Fibroblast of lung (primary cell): Measurements from ENCODE around the gene NR6A1.

Experiments used
- EZH2 ChIP-seq: IDR thresholded peaks from 2 replicates; pipeline ENCODE4 v1.5.1; 2012; ENCODE audit warnings: low read length, control low read depth, mild to moderate bottlenecking; ENCODE audit errors: missing control alignments
- TF ChIP-seq, protein P1 (sequence below), 2 donors: IDR thresholded peaks in 1 of 2; conservative IDR thresholded peaks in 1 of 2; 1 replicate in 1 of 2; 2 replicates in 1 of 2; pipeline ENCODE4 v1.5.1; 2011 to 2012; ENCODE audit warnings: low read length in 2 of 2, control low read depth in 1 of 2, inconsistent platforms in 1 of 2, low read depth in 1 of 2, mild to moderate bottlenecking in 1 of 2

DNA sequence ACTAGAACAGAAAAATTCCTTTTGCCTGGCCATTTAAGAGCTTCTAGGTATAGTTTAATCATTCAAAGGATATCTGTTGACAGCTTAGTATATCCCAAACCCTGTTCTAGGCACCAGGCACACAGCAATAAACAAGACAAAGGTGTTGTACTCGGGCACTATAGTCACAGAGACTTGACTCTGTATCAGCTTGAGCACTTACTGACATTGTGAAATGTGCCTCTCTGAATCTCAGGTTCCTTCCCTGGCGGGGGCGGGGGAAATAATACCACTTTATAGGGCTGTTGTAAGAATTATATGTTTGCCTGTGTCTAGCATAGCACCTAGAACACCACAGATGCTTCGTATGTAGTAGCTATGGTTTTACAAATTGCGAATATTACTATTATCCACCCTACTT lies 104.5 kb downstream of the NR6A1 start:
- TF ChIP-seq, protein P1, sequence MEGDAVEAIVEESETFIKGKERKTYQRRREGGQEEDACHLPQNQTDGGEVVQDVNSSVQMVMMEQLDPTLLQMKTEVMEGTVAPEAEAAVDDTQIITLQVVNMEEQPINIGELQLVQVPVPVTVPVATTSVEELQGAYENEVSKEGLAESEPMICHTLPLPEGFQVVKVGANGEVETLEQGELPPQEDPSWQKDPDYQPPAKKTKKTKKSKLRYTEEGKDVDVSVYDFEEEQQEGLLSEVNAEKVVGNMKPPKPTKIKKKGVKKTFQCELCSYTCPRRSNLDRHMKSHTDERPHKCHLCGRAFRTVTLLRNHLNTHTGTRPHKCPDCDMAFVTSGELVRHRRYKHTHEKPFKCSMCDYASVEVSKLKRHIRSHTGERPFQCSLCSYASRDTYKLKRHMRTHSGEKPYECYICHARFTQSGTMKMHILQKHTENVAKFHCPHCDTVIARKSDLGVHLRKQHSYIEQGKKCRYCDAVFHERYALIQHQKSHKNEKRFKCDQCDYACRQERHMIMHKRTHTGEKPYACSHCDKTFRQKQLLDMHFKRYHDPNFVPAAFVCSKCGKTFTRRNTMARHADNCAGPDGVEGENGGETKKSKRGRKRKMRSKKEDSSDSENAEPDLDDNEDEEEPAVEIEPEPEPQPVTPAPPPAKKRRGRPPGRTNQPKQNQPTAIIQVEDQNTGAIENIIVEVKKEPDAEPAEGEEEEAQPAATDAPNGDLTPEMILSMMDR (conservative IDR thresholded peaks at IDR 0.05 in 1 of 2, IDR thresholded peaks at IDR 0.05 in 1 of 2; ENCODE audit: low read depth in 1 of 2, low read length in 2 of 2): no peak
- TF ChIP-seq EZH2: no peak
